Activated gamma-delta T cell (primary cell): ENCODE measurements around the gene AGO4.
A peak's percentile ranks its signal among the peaks of the same experiment; 100 is the strongest.
"Not testable (repeated sequence)": the region's sequence is repeated elsewhere in the genome, so short reads cannot be mapped to it uniquely, and the experiment has no call there.

Experiments
- DNase-seq: peaks from one replicate; lab custom pipeline; 2025; lab: John Stamatoyannopoulos, UW

Gene AGO4

GRCh38 chr1:35863881-35864625 lies 56.2 kb downstream of the AGO4 start:
- no peak for DNase-seq

- no peak for DNase-seq
Measured at GRCh38 chr1:35864813-35865212, 57.0 kb downstream of the AGO4 start.

- DNase-seq: no peak
Measured at GRCh38 chr1:35866991-35867390, 59.2 kb downstream of the AGO4 start.

GRCh38 chr1:35869245-35869950 lies 61.6 kb downstream of the AGO4 start:
- DNase-seq: not testable (repeated sequence)

GRCh38 chr1:35870651-35871309 lies 63.0 kb downstream of the AGO4 start:
- DNase-seq: no peak

- DNase-seq: no peak
Measured at GRCh38 chr1:35873243-35873750, 65.5 kb downstream of the AGO4 start.

GRCh38 chr1:35874115-35874514 lies 66.3 kb downstream of the AGO4 start:
- not testable (repeated sequence) for DNase-seq

GRCh38 chr1:35876988-35877387 lies 69.2 kb downstream of the AGO4 start:
- DNase-seq: no peak

- no peak for DNase-seq
Measured at GRCh38 chr1:35881850-35882273, 74.0 kb downstream of the AGO4 start.

GRCh38 chr1:35882586-35882944 lies 74.7 kb downstream of the AGO4 start:
- no peak for DNase-seq

GRCh38 chr1:35882945-35883634 lies 75.3 kb downstream of the AGO4 start, which contains the start of gene AGO1:
TSS of gene AGO1 (plus strand) at chr1:35883209. CDS start at chr1:35883422, 213 bp downstream.
- DNase-seq: peak; percentile 95

GRCh38 chr1:35883635-35884101 lies 75.9 kb downstream of the AGO4 start:
- peak; percentile 26 for DNase-seq

GRCh38 chr1:35884934-35885333 lies 77.1 kb downstream of the AGO4 start:
- DNase-seq: no peak

- DNase-seq: no peak
Measured at GRCh38 chr1:35885961-35886558, 78.2 kb downstream of the AGO4 start.

GRCh38 chr1:35886577-35887431 lies 79.0 kb downstream of the AGO4 start:
- DNase-seq: no peak

GRCh38 chr1:35887508-35887907 lies 79.7 kb downstream of the AGO4 start:
- no peak for DNase-seq

- no peak for DNase-seq
Measured at GRCh38 chr1:35888255-35888654, 80.4 kb downstream of the AGO4 start.

GRCh38 chr1:35888981-35889380 lies 81.2 kb downstream of the AGO4 start:
- DNase-seq: not testable (repeated sequence)

- no peak for DNase-seq
Measured at GRCh38 chr1:35893051-35893879, 85.4 kb downstream of the AGO4 start.

GRCh38 chr1:35894183-35894582 lies 86.4 kb downstream of the AGO4 start:
- DNase-seq: no peak
